K562 (cell line): Measurements from ENCODE around the gene GOLPH3L. TPM values are rescaled to one million over a fixed set of nuclear protein-coding genes. Genes with fewer than 3 reads are reported as not detected.

Experiments
- BRD4 ChIP-seq: fragments of 200-600 bp; sonication (generic); IDR thresholded peaks from 2 replicates; pipeline ENCODE4 v1.6.1; 2017; ENCODE audit warnings: inconsistent platforms
- FOXA1 ChIP-seq: fragments of 450-650 bp; IDR thresholded peaks from 2 replicates; pipeline ENCODE4 v1.6.1; 2016; ENCODE audit warnings: mild to moderate bottlenecking, borderline replicate concordance
- HNRNPL ChIP-seq: fragments of 200-400 bp; formaldehyde crosslinking; IDR thresholded peaks from 2 replicates; pipeline ENCODE4 v1.6.1; 2017; ENCODE audit warnings: low read depth, mild to moderate bottlenecking, low read length
- HNRNPLL ChIP-seq: fragments of 200-400 bp; formaldehyde crosslinking; IDR thresholded peaks from 2 replicates; pipeline ENCODE4 v1.6.1; 2017; ENCODE audit warnings: low read length, low read depth, mild to moderate bottlenecking; ENCODE audit not compliant: poor library complexity, severe bottlenecking
- MXD1 ChIP-seq: fragments of 250-450 bp; sonication (Bioruptor Pico); IDR thresholded peaks from 2 replicates; pipeline ENCODE4 v1.8.0; 2021; ENCODE audit warnings: borderline replicate concordance, mild to moderate bottlenecking, moderate library complexity; ENCODE audit not compliant: poor library complexity, severe bottlenecking
- NFE2L1 ChIP-seq: fragments of 450-650 bp; IDR thresholded peaks from 2 replicates; pipeline ENCODE4 v1.6.1; 2016; ENCODE audit warnings: missing genetic modification characterization, low read depth, mild to moderate bottlenecking, missing compliant biosample characterization, moderate library complexity, borderline replicate concordance
- PRDM10 ChIP-seq: fragments of 450-650 bp; IDR thresholded peaks from 2 replicates; pipeline ENCODE4 v1.6.1; 2018; ENCODE audit not compliant: partially characterized antibody
- TEAD1 ChIP-seq, 2 experiments: fragments of 450-650 bp in 1 of 2; sonication (generic) in 1 of 2; formaldehyde crosslinking; IDR thresholded peaks; 2 replicates each; pipeline versions ENCODE4 v1.4.0 to v1.8.0; 2020 to 2022; ENCODE audit warnings: mild to moderate bottlenecking in 2 of 2, missing genetic modification reagents in 1 of 2
- ZC3H4 ChIP-seq: sonication (generic); formaldehyde crosslinking; IDR thresholded peaks from 2 replicates; pipeline ENCODE4 v1.9.0; 2021; ENCODE audit warnings: missing genetic modification reagents, borderline replicate concordance
- ZNF124 ChIP-seq: sonication (generic); formaldehyde crosslinking; IDR thresholded peaks from 2 replicates; pipeline ENCODE4 v1.8.1; 2022; ENCODE audit warnings: missing genetic modification reagents
- ZNF518B ChIP-seq: fragments of 250-450 bp; sonication (Bioruptor Pico); IDR thresholded peaks from 2 replicates; pipeline ENCODE4 v1.5.0; 2021; ENCODE audit warnings: mild to moderate bottlenecking, moderate library complexity
- ZNF584 ChIP-seq: fragments of 200-800 bp; sonication (Bioruptor generic); IDR thresholded peaks from 2 replicates; pipeline ENCODE4 v1.6.1; 2016; ENCODE audit warnings: low read depth, mild to moderate bottlenecking, missing genetic modification characterization, missing compliant biosample characterization
- ZNF589 ChIP-seq: fragments of 200-800 bp; sonication (Bioruptor generic); IDR thresholded peaks from 2 replicates; pipeline ENCODE4 v1.6.1; 2016; ENCODE audit warnings: low read depth, missing genetic modification characterization, missing compliant biosample characterization
- polyA plus RNA-seq, 8 experiments: library from polyadenylated mRNA; depleted of rRNA in 4 of 8; stranded (reverse) in 5 of 8; unstranded in 3 of 8; fragments of >200 nt; fragmentation: Nextera tagmentation in 2 of 8; fragmentation: Illumina TruSeq in 1 of 8; extraction: Ambion mirVana in 2 of 8; extraction: Trizol in 1 of 8; gene quantifications; 2 replicates each; pipeline versions ENCODE4 v1.2.1 to v1.2.3, GENCODE V29; 2011 to 2014; ENCODE audit warnings: inconsistent platforms in 1 of 8, missing spikeins in 1 of 8
- total RNA-seq, 7 experiments: library from RNA; depleted of rRNA in 6 of 7; stranded (reverse); fragments of >200 nt in 6 of 7; fragmentation: Illumina TruSeq in 2 of 7; extraction: Trizol in 2 of 7; gene quantifications; 2 replicates each; pipeline versions ENCODE4 v1.2.1 to v1.2.3, GENCODE V29; 2011 to 2021; ENCODE audit warnings: low replicate concordance in 1 of 7

The GOLPH3L gene
- total and polyA plus RNA-seq, 9 of the 15 experiments (the other 6 are each of a cell fraction or from before 2014, with no cell fraction given), result 8.1 to 42.1 (median 21.6) TPM

GRCh38 chr1:150629115-150629928 is 67.6 kb downstream of the GOLPH3L start, which contains the start of gene ENSA (continued):
- peak; percentile 57; the same call in 1 of the 2 replicates for TF ChIP-seq ZC3H4 (CRISPR knock-in tag)
- peak; percentile 73; the same call in 1 of the 2 replicates for TF ChIP-seq BRD4
- TF ChIP-seq ZNF584, result no peak; the same call in 1 of the 2 replicates
- peak; percentile 40 for TF ChIP-seq PRDM10
- TF ChIP-seq MXD1, result no peak
- TF ChIP-seq TEAD1 (CRISPR knock-in tag; IDR thresholded peaks at IDR 0.05), result no peak
- no peak for TF ChIP-seq ZNF124
- peak; percentile 76 for TF ChIP-seq HNRNPLL
- no peak for TF ChIP-seq ZNF518B (CRISPR knock-in tag)
- TF ChIP-seq HNRNPL, result no peak
- TF ChIP-seq NFE2L1 (tag), result no peak
- TF ChIP-seq ZNF589, result peak; percentile 59; the same call in 1 of the 2 replicates
- TF ChIP-seq FOXA1, result no peak
